ENCODE data around the gene PPP3R1. TPM values are rescaled to one million over a fixed set of nuclear protein-coding genes. Genes with fewer than 3 reads are reported as not detected.

Gene PPP3R1
- polyA plus RNA-seq, 5 donors, result 57.7 to 69.1 (median 62.7) TPM

- no peak for DNase-seq
Measured at GRCh38 chr2:68156419-68156818, 95.9 kb downstream of the PPP3R1 start.

- DNase-seq, result no peak
Measured at GRCh38 chr2:68155618-68156017, 96.7 kb downstream of the PPP3R1 start.

GRCh38 chr2:68152681-68153347 is 99.5 kb downstream of the PPP3R1 start:
- DNase-seq, result no peak

- DNase-seq, result no peak
Measured at GRCh38 chr2:68151037-68151436, 101.3 kb downstream of the PPP3R1 start.

GRCh38 chr2:68141875-68142274 is 110.5 kb downstream of the PPP3R1 start:
- no peak for DNase-seq

GRCh38 chr2:68135448-68136320 is 116.6 kb downstream of the PPP3R1 start:
- DNase-seq, result no peak

GRCh38 chr2:68134554-68134953 is 117.8 kb downstream of the PPP3R1 start:
- no peak for DNase-seq

GRCh38 chr2:68134120-68134519 is 118.2 kb downstream of the PPP3R1 start:
- DNase-seq, result no peak

Other genes starting within 250 kb of the PPP3R1 start
- 10 to 100 TPM; 34.9 to 51.2 (median 44.1) TPM for gene C1D, start 189.5 kb downstream of the PPP3R1 start, polyA plus RNA-seq (ENCODE audit: insufficient read depth in 1 of 5, insufficient read length in 5 of 5, low replicate concordance in 1 of 5)
- 10 to 100 TPM; 11.4 to 16.5 (median 13.9) TPM for gene PNO1, start 94.6 kb downstream of the PPP3R1 start, polyA plus RNA-seq (ENCODE audit: insufficient read depth in 1 of 5, insufficient read length in 5 of 5, low replicate concordance in 1 of 5)
- gene CNRIP1, start 67.4 kb upstream of the PPP3R1 start, polyA plus RNA-seq (ENCODE audit: insufficient read depth in 1 of 5, insufficient read length in 5 of 5, low replicate concordance in 1 of 5), result 10 to 100 TPM; 44.8 to 58.1 (median 48.1) TPM
- gene PLEK, start 112.8 kb upstream of the PPP3R1 start, polyA plus RNA-seq (ENCODE audit: insufficient read depth in 1 of 5, insufficient read length in 5 of 5, low replicate concordance in 1 of 5), result 10 to 100 TPM in 3 of 5 donors, 1 to 10 TPM in 2; 9.5 to 14.0 (median 11.2) TPM
- 1 to 10 TPM; 1.8 to 3.3 (median 2.9) TPM for gene FBXO48, start 214.8 kb upstream of the PPP3R1 start, polyA plus RNA-seq (ENCODE audit: insufficient read depth in 1 of 5, insufficient read length in 5 of 5, low replicate concordance in 1 of 5)
- 1 to 10 TPM; 3.0 to 4.3 (median 3.5) TPM for gene APLF, start 215.1 kb upstream of the PPP3R1 start, polyA plus RNA-seq (ENCODE audit: insufficient read depth in 1 of 5, insufficient read length in 5 of 5, low replicate concordance in 1 of 5)